GM20431 (cell line): ENCODE results near the gene RNF217.

Experiments
- in situ Hi-C: fragments of 300-500 bp; cut with MseI, MboI; formaldehyde crosslinking; loops from one replicate; pipeline ENCODE4 v1.15.0; 2020; ENCODE audit warnings: low sequenced_read_pairs; ENCODE audit not compliant: unreplicated experiment

RNF217 gene

DNA sequence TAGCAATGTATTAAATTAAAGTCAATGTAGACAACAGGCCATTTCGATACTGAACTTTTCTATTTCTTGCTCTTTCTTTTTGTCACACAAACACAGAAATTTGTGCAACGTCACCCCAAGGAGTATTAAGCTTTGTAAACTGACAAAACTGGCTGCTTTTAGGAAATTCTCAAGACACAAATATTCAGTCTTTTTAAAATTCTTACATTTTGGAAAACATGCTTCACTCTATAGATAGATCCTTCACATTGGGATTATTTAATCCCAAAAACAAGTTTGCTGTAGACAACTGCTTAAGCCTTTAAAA is 121.4 kb downstream of the RNF217 start:
- in situ Hi-C loops = no loop called here

DNA sequence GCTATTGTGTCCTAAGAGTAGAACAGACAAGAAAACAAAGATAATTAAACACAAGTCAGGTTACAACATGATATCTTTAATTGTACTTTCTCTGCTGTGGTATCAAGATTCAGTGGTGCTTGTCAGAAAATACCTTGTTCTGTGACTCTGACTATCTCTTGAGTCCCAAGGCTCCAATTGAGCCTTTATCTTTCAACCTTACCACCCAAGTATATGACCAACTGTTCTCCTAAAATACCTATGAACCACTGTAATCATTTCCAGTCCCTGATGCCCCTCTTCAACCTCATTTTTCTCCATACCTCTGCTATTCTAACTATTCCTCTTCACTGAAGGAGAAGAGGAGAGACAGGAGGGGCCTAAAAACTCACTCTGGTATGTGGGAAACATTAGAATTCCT is 124.5 kb downstream of the RNF217 start:
- in situ Hi-C loops = no loop called here

- in situ Hi-C loops = no loop called here
Observed at GRCh38 chr6:125088963-125089362, 126.7 kb downstream of the RNF217 start.

DNA sequence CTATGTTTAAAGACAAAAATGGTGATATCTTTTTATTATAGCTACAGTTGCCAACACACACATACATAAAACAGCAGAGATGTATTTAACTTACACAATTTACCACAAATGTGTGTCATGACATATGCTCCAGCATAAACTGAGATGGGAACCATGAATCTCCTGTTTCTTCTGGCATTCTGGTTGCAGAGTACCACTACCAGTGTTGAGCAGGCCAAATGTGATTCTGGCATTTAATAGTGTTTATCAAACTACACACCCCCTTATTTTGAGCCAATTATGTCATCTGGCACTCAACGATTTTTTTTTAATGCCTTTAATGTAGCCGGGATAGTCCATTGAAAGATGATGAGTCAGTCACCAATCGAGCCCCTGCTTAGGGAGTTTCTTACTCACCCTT is 132.3 kb downstream of the RNF217 start:
- in situ Hi-C loops = no loop called here

DNA sequence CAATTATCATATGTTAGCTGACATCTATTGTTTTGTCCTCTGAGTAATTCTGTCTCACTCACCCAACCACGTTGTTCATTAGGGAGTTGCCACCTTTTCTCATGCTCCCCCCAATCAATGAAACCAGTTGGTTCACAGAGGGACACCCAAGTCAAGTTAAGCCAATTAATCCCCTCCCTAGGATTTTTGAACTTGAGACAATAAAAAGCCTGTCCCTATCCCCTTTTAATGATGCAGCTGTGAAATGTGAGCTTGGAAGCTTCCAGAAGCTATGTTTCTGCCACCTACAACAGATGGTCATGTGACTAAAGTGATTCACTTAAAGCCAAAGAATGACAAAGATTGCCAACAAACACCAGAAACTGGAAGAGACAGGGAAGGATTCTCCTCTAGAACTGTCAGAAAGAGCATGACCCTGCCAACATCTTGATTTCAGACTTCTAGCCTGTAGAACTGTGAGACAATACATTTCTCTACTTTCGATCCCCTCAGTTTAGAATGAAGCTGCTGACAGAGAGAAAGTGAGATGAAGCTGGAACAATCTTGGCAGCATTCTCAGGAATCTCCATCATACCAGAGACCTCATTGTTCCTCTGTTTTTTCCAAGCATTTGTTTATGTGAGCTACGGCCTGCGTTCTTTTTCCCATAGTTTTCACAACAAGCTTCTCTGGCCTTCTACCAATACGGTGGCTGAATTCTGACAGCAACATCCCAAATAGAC is 133.5 kb downstream of the RNF217 start:
- in situ Hi-C loops = no loop called here

DNA sequence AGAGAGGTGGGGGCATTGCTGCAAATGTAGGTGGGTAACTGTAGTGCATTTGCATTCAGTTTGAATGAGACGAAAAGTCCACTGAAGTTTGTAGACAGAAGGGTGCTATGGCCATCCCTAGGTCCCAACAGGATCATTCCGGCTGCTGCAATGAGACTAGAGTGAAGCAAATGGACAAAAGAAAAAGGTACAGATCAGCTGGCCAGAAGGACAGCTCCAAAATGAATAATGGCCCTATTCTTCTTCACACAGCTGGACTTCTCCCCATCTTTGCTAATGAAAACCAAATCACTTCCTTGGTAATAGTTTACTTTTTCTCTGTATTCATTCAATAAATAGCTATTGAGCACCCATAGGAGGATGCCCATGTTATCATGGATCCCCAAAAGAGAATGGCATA is 134.9 kb downstream of the RNF217 start:
- in situ Hi-C loops = no loop called here

DNA sequence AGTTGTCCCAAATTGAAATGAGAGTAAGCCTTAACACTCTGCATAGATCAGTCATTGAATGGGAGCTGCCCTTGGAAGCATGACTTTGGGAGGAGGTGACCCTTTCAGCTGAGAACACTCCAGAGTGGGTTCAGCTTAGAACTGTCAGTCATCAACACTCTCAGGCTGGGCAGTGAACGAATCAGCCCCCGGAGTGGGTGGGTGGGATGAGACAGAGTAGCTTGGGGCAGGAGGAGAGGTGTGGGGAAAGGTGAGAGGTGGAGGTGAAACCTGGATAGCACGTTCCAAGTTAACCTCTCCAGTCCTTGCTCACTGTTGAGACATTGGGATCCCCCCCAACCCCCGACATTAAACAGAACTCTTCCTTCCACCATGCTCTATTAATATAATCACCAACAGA is 136.0 kb downstream of the RNF217 start:
- in situ Hi-C loops = no loop called here

- in situ Hi-C loops = no loop called here
Observed at GRCh38 chr6:125099211-125100073, 137.2 kb downstream of the RNF217 start.

GRCh38 chr6:125100074-125100652 is 137.9 kb downstream of the RNF217 start:
- in situ Hi-C loops = no loop called here

- in situ Hi-C loops = no loop called here
Observed at GRCh38 chr6:125101128-125101527, 138.9 kb downstream of the RNF217 start.

DNA sequence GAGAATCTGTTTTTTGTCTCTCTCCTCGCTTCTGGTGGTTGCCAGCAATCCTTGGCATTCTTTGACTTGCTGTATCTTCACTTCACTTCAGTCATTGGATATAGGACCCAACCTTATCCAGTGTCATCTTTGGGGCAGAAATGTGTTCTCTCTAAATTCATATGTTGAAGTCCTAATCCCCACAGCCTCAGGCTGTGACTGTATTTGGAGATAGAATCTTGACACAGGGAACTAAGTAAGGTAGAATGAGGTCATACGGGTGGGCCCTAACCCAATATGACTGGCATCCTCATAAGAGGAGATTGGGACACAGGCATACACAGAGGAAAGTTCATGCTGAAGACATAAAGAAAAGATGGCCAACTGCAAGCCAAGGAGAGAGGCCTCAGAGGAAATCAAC is 139.4 kb downstream of the RNF217 start:
- in situ Hi-C loops = no loop called here

DNA sequence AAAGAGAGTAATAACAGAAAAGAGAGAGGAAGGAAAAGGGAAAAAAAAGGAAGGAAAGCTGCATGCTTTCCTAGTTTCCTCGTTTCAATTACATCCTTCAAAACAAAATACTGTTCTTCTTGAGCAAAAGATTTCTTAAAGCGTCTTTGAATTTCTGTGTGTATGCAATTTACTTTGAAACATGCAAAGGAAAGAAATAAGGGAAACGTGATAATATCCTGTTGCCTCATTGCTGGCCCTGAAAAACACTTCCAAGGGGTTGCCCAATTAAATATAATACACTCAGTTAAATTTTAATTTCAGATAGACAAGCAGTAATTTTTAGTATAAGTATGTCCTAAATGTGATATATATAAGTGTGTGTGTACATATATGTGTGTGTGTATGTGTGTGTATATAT is 140.2 kb downstream of the RNF217 start:
- in situ Hi-C loops = no loop called here

GRCh38 chr6:125102891-125103290 is 140.7 kb downstream of the RNF217 start:
- in situ Hi-C loops = no loop called here

- in situ Hi-C loops = no loop called here
Observed at GRCh38 chr6:125104425-125104824, 142.2 kb downstream of the RNF217 start.

GRCh38 chr6:125107048-125107447 is 144.8 kb downstream of the RNF217 start:
- in situ Hi-C loops = no loop called here

GRCh38 chr6:125107896-125108295 is 145.7 kb downstream of the RNF217 start:
- in situ Hi-C loops = no loop called here

GRCh38 chr6:125110056-125110455 is 147.8 kb downstream of the RNF217 start:
- in situ Hi-C loops = loop anchor here (5.0 kb wide), 1 partner anchor 238 kb away; no protein-coding TSS in a partner anchor

- in situ Hi-C loops = loop anchor here (5.0 kb wide), 1 partner anchor 239 kb away; no protein-coding TSS in a partner anchor
Observed at GRCh38 chr6:125111219-125111983, 149.2 kb downstream of the RNF217 start.

DNA sequence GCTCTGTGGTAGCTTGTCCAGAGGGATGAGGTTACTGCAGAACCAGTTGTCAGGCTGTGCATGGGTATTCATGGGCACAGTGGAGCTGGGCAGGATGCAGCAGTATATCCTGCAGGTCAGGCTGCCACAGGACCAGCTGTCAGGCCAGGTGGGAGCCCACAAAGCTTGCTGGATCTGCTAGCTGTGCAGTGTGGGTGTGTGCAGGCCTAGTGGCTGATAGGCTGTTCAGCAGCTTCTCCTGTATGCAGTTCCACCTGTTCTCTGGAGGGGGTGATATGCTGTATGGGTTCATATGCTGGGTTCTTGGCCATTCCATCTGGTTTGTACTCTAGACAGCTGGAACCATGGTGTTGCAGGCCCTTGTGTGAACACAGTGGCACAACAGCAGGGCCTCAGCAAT is 150.7 kb downstream of the RNF217 start:
- in situ Hi-C loops = loop anchor here (5.0 kb wide), 1 partner anchor 241 kb away; no protein-coding TSS in a partner anchor

- in situ Hi-C loops = loop anchor here (5.0 kb wide), 1 partner anchor 242 kb away; no protein-coding TSS in a partner anchor
Observed at GRCh38 chr6:125114248-125114858, 152.1 kb downstream of the RNF217 start.
